ENCODE results near the gene DLG2.
"Not testable (repeated sequence)": the region's sequence is repeated elsewhere in the genome, so short reads cannot be mapped to it uniquely, and the experiment has no call there.

DLG2 gene

DNA sequence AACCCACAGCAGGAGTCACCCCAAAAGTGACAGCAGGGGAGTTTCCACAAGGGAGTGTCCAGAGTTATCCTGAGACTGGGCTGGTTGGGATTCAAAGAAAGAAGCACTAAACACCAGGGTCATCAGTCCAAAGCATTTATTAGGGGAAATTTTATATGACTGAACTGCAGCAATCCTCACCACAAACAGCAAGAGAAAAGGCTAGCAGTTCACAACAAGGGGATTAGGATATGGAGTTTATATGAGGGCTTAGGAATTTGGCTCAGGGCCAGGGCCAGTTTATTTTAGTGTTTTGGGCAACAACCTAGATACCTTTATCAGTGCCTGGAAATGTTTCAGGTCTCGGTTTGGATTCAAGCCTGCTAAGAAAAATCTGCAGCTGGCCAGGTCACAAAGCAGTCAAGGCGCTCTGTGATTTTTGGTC lies 16.1 kb upstream of the DLG2 start:
- no peak for DNase-seq (ENCODE audit: low spot score)

DNA sequence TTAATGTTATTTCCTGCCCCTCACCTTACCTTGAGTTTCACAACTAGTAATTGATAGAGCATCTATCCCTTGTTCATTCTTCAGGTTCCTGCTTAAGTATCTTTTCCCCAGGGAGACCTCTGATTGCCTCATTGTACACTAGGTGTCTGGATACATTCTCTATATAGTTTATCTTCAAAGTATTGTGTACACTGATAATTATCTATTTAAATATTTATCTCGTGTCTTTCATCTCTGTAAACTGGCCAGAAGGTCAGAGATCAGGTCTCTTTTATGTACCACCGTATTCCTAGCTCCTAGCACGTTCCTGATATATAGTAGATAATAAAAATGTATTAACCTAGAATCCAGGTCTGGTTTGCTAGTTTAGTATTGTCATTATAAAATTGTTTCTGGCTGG lies 7.6 kb upstream of the DLG2 start:
- DNase-seq (ENCODE audit: low spot score): no peak

DNA sequence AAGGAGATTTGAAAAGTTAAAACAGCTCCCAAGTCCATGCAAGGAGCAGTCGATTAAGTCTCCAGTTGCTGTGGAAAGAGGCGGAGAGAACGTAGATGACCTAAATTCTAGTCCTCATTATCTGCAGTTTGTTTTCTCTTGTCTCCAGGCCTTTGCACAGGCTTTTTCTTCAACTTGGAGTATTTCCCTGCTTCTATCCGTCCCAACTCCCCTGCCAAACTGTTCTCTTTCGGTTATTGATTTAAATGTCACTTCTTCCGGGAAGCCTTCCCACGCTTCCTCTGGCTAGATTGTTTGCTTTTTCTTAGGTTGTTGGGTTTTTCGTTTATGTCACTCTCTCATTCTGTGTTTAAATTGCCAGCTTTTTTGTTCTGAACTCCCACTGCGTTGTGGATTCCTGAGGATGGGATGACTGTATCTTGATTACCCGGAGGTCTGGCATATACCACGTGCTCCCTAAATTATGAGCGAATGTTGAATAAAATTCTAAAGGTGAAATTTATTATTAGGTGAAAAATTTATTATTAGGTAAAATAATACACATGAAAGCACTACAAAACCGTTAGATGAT lies 1.7 kb upstream of the DLG2 start:
- DNase-seq (ENCODE audit: low spot score): no peak

DNA sequence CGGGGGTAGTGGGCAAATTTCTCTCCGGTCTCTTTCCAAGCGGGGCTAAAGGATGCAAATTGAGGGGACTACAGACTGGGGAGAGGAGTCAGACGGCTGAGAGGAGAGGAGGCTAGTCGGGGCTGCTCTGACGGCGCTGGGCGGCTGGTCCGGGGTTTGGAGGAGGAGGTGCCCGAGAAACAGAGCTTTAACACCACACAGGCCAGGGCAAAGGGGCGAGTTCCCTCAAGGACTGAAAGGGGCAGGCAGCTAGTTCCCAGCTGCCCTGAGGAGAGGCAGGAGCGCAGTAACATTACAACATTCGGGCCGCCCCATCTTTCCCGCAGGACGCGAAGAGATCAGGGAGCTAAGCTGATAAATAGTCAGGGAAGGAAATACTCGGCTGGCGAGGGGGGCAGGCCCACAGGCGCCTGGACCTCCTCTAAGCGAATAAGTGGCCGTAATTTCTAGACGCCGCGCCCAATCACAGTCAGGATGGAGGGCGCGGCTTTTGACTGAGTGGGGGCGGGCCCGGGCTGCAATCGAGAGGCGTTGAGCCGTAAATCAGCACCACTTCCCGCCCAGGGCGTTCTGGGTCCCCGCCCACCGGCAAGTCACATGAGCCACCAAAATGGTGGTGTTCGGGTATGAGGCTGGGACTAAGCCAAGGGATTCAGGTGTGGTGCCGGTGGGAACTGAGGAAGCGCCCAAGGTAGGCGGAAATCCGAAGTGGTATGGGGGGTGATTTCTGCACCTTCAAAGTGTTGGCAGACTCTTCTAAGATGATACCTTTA lies 1.0 kb upstream of the DLG2 start, which contains the start of gene TMEM126B:
Gene TMEM126B (plus strand): TSS at position 596 of the 773 bp plus-strand sequence. CDS start 15 bp downstream, at position 611.
- DNase-seq (ENCODE audit: low spot score): peak; percentile 98

DNA sequence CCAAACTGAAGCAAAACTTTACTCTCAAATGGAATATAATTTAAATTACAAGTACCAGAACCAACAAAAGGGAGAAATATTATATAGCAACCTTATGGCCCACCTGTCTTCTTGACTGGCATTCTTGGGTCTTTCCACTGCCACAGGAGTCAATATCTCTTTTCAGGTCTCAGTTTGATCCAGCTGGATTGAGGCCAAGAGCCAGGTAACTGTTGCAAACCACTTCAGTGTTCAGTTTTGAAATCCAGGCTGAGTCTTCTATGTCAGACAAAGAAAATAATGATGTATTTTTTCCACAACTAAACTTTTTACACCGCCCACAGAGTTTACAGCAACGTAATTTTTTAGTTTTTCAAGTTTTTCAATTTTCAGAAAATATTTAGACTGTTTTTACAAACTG lies 648 bp downstream of the DLG2 start:
- DNase-seq (ENCODE audit: low spot score): no peak

DNA sequence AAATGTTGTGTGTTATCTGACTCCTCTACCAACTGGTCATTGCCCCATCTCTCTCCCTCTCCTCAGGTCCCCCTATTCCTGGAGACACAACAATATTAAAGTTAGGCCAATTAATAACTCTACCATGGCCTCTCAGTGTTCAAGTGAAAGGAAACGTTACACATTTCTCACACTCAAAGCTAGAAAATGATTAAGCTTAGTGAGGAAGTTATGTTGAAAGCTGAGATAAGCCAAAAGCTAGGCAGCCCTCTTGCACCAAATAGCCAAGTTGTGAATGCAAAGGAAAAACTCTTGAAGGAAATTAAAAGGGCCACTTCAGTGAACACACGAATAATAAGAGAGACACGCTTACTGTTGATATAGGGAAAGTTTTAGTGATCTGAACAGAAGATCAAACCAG lies 6.9 kb downstream of the DLG2 start:
- DNase-seq (ENCODE audit: low spot score): no peak

DNA sequence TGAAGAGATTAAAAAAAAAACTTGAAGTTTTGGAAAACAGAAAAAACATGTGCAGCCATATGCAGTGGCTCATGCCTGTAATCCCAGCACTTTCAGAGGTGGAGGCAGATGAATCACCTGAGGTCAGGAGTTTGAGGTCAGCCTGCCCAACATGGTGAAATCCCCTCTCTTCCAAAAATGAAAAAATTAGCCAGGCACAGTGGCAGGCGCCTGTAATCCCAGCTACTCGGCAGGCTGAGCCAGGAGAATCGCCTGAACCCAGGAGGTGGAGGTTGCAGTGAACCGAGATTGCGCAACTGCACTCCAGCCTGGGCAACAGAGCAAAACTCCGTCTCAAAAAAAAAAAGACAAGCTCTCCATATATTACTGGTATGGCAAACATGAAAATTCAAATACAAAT lies 7.6 kb downstream of the DLG2 start:
- no peak for DNase-seq (ENCODE audit: low spot score)

DNA sequence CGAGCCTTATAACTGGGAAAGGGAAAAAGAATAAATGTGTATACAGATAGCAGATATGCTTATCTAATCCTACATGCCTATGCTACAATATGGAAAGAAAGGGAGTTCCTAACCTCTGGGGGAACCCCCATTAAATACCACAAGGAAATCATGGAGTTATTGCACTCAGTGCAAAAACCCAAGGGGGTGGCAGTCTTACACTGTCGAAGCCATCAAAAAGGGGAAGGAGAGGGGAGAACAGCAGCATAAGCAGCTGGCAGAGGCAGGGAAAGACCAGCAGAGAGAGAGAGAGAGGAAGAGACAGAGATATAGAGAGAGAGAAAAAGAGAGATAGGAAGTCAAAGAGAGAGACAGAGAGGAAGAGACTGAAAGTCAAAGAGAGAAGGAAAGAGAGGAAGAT lies 15.5 kb downstream of the DLG2 start:
- DNase-seq (ENCODE audit: low spot score): not testable (repeated sequence)

DNA sequence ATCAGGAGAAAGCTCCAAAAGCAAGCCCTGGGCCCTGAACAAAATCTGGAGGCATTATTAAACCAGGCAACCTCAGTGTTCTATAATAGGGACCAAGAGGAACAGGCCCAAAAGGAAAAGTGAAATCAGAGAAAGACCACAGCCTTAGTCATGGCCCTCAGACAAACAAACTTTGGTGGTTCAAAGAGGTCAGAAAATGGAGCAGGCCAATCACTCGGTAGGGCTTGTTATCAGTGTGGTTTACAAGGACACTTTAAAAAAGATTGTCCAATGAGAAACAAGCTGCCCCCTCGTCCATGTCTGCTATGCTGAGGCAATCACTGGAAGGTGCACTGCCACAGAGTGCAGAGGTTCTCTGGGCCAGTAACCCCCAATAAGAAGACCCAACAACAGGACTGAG lies 17.9 kb downstream of the DLG2 start:
- not testable (repeated sequence) for DNase-seq (ENCODE audit: low spot score)

DNA sequence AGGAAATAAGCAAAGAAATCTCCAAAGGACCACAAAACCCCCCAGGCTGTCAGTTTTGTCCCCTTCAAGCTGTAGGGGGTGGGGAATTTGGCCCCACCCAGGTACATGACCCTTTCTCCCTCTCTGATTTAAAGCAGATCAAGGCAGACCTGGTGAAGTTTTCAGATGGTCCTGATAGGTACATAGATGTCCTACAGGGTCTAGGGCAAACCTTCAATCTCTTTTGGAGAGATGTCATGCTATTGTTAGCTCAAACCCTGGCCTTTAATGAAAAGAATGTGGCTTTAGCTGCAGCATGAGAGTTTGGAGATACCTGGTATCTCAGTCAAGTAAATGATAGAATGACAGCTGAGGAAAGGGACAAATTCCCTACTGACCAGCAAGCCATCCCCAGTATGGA lies 18.5 kb downstream of the DLG2 start:
- not testable (repeated sequence) for DNase-seq (ENCODE audit: low spot score)

DNA sequence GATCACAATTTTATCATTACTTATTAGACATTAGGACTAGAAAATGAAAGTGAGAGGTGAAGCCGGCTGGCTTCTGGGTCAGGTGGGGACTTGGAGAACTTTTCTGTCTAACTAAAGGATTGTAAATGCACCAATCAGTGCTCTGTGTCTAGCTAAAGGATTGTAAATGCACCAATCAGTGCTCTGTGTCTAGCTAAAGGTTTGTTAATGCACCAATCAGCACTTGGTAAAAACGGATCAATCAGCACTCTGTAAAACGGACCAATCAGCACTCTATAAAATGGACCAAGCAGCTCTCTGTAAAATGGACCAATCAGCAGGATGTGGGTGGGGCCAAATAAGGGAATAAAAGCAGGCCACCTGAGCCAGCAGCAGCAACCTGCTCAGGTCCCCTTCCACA lies 20.9 kb downstream of the DLG2 start:
- DNase-seq (ENCODE audit: low spot score): not testable (repeated sequence)

DNA sequence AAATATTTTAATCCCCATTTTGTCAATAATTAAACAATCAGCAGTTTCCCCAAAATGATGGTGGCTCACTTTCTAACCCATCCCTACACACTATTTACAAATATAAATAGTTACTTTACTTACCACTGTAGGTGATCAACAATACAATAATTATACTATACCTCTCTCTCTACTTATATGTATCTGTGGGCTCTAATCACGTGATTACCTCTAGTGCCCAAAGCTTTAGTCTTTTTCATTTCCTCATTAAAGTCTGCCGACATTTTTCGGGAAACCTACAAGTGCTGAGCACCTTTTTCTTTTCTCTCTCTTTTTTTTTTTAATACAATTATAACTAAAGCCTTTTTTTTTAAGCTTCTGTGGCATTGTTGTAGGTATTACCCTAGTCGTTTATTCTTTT lies 23.9 kb downstream of the DLG2 start:
- DNase-seq (ENCODE audit: low spot score): no peak

DNA sequence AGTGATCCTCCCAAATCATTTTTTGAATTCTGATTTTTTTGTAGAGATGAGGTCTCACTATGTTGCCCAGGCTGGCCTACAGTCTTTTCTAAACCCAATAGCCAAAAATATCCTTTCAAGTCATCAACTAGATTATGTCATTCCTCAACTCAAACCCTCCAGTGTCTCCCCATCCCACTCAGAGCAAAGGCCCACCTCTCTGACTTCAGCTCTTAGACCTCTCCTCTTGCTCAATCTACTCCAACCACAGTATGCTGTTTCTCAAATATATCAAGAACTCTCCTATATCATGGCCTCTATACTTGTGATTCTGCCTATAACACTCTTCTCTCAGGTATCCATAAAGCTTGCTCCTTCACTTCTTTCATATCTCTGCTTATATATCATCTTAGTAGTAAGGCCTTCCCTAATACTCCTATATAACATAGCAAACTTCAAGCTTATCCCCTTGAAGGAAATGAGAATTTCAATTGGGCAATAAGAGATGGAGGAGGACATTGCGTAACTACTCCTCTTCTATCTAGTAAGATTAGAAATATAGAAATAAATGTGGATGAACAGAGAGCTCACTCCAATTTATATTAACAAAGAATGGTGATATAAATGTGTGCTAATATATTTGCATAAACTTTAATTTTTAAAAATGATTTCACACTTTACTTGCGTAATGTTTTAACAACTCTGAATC lies 24.5 kb downstream of the DLG2 start:
- no peak for DNase-seq (ENCODE audit: low spot score)

DNA sequence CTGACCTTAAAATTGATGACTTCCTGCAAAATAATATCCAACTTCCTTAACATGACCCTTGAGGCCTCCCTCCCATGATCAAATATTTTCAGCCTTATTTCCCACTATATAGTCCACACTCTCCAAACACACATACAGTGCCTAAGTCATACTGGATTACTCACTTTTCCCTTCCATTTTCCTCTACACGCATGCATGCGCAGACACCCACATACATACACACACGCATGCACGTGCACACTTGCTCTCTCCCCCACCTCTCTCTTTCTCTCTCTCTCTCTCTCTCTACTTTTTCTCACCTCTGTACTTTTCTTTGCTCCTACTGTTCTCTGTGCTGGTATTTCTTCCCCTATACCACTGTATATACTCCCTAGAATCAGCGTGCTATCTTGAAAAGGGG lies 28.1 kb downstream of the DLG2 start:
- DNase-seq (ENCODE audit: low spot score): no peak

DNA sequence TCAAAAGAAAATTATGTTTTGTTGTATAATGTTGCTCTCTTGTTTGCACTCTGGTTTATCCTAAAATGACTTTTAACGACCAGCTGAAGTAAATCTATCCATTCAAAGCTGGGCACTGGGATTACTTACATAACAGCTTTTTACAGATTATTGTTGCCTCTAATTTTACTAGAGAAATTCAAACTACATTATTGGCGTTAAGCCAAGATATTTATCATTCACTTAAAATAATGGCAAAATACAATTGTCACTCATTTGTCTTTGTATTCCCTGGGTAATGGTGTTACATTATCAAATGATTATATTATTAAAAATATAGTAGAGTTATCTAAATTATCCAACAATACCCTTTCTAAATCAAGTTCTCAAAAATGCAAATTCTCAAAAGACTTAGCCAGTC lies 30.3 kb downstream of the DLG2 start:
- no peak for DNase-seq (ENCODE audit: low spot score)

DNA sequence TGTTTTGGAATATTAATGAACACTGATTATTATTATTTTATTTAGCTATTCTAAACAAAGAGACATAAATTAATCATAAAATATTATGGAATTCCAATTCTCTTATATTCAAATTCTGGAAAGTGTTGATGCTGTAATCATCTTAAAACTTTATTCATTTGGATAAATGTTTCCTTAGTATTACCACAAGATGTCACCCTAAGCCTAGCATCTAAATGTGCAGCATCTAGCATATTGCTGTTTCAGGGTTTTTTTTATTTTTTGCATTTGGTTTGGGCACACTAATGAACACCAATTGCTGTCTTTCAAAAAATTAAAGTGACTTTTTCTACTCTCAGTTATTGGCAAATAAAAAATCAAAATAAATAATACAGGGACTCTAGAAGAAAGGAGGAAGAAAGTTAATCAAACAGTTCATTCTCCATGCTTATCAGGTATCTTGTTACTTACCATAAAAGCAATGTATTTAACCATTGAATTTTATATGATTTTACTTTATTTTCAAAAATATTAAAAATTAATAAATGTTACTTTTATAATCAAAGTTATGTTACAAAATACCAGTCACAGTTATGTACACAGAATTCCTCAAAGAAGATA lies 31.8 kb downstream of the DLG2 start:
- DNase-seq (ENCODE audit: low spot score): no peak

DNA sequence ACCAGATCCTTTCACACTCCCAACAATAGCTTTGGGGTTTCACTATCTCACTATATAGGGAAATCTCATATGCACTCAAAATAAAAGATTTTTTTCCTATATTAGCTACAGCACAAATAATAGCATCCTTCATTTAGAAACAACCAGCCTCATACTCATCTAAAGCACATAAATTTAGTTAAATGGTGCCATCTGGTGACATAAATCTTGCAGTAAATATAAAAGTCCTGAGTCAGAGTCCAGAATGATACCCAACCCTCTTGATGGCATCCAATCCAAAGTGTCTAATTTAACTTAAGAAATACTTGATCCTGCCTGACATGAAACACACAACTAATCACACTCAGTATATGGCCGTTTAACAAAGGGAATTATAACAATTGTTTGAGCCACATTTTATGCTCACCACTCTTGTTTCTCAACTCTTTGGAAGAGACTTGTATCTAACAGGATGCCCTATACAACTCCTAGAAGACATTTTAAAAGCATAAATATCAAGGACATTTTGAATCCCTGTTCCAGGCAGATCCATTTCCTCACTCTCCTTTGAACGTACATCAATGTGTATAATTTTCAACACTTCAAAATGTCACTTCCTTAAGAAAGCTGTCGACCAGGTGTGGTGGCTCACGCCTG lies 36.2 kb downstream of the DLG2 start:
- DNase-seq (ENCODE audit: low spot score): no peak

DNA sequence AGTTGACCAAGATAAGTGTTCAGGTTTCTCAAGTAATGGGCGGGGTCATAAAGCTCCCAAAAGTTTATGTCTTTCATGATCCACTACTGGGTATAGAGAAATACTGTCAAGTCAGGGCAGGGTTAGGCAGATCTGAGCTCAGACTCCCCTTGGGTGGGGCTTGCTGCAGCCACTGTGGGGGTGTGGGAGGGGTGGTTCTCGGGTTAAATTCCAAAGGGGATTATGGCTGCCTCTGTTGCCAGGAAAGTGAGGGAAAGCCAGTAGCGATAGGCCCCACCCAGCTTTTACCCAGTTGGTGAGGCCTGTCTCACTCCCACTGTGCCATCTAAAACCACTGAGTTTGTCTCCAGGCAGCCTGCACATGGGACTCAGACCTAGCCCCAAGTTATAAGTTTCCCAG lies 37.8 kb downstream of the DLG2 start:
- DNase-seq (ENCODE audit: low spot score): no peak

DNA sequence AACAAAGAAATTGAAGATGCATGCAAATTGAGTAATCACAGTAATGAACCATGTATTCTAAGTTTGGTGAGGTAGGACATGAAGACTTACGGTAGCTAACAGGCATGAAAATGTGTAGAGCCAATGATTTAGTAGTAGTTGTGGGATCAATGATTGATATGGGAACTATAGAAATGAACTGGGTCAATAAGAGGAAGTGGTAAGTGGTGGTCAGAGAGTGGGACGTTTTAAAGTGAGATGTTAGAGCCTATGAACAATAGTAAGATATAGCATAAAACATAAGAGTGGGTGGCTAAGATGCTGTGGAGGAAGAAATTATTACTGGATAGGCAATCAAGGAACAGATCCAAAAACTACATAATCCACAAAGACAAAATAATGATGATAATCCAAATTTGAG lies 45.0 kb downstream of the DLG2 start:
- DNase-seq (ENCODE audit: low spot score): no peak

DNA sequence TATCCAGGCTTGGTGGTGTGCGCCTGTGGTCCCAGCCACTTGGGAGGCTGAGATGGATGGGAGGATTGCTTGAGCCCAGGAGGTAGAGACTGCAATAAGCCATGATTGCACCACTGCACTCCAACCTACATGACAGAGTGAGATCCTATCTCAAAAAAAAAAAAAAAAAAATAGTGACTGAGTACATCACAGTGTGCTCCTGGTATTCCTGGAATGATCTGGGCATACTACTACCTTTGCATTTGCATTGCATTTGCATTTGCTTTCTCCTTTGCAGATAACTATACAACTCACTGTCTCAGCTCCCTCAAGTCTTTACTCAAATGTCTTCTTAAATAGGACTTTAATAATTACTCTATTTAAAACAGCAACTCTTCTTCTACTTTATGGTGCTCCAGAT lies 51.8 kb downstream of the DLG2 start:
- no peak for DNase-seq (ENCODE audit: low spot score)

DNA sequence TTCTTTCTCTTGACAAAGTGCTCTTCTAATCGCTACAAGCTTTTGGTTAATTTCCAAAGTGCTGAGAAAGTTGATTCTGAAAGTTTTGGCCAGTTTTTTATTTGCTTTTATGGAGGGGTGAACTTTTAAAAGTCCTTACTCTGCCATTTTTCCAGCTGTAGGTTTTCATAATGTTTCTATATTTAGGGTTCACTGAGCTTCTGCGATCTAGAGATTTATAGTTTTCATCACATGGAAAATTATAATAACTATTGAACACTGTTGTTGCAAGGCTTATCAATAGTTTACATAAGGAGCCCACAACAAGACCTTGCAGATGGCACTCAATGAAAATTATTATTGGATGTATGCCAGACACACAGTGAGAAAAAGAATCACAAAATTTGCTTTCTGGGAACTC lies 55.1 kb downstream of the DLG2 start:
- DNase-seq (ENCODE audit: low spot score): no peak

DNA sequence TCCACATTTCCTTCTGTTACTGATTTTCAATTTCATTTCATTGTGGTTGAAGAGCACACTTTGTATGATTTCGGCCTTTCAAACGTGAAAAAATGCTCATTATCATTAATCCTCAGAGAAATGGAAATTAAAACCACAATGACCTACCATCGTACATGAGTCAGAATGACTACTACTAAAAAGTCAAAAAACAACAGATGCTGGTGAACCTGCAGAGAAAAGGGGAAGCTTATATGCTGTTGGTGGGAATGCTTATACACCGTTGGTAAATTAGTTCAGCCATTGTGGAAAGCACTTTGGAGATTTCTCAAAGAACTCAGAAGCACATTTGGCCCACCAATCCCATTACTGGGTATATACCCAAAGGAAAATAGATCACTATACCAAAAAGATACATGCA lies 57.6 kb downstream of the DLG2 start:
- DNase-seq (ENCODE audit: low spot score): no peak
